ENCODE results near the gene TAS2R60.
"Not testable (repeated sequence)": the region's sequence is repeated elsewhere in the genome, so short reads cannot be mapped to it uniquely, and the experiment has no call there.

TAS2R60 gene

GRCh38 chr7:143479055-143479766 is 36.0 kb downstream of the TAS2R60 start:
- no peak for DNase-seq
- Histone ChIP-seq H3K27ac (no peak overlapping the region), H3K36me3 (replicated peaks) (no peaks in the 10 kb centered on the region), H3K27me3 (replicated peaks) (no peaks in the 10 kb centered on the region), H3K4me3 (ENCODE audit: low read depth, low read length) (no peak overlapping the region)
- in situ Hi-C loops (cut with HindIII; ENCODE audit: low pct_ligation_motif_present, low sequenced_read_pairs): no loop called here
- TF ChIP-seq, protein P1, sequence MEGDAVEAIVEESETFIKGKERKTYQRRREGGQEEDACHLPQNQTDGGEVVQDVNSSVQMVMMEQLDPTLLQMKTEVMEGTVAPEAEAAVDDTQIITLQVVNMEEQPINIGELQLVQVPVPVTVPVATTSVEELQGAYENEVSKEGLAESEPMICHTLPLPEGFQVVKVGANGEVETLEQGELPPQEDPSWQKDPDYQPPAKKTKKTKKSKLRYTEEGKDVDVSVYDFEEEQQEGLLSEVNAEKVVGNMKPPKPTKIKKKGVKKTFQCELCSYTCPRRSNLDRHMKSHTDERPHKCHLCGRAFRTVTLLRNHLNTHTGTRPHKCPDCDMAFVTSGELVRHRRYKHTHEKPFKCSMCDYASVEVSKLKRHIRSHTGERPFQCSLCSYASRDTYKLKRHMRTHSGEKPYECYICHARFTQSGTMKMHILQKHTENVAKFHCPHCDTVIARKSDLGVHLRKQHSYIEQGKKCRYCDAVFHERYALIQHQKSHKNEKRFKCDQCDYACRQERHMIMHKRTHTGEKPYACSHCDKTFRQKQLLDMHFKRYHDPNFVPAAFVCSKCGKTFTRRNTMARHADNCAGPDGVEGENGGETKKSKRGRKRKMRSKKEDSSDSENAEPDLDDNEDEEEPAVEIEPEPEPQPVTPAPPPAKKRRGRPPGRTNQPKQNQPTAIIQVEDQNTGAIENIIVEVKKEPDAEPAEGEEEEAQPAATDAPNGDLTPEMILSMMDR (IDR thresholded peaks at IDR 0.05; ENCODE audit: low read depth, low read length, missing control alignments): no peak

GRCh38 chr7:143480501-143480900 is 37.2 kb downstream of the TAS2R60 start:
- TF ChIP-seq, protein P1 (IDR thresholded peaks at IDR 0.05; ENCODE audit: low read depth, low read length, missing control alignments): no peak
- Histone ChIP-seq H3K27me3 (replicated peaks) (no peaks in the 10 kb centered on the region), H3K4me3 (ENCODE audit: low read depth, low read length) (no peak overlapping the region), H3K27ac (no peak overlapping the region), H3K36me3 (replicated peaks) (no peaks in the 10 kb centered on the region)
- in situ Hi-C loops (cut with HindIII; ENCODE audit: low pct_ligation_motif_present, low sequenced_read_pairs): no loop called here
- no peak for DNase-seq

- TF ChIP-seq, protein P1 (IDR thresholded peaks at IDR 0.05; ENCODE audit: low read depth, low read length, missing control alignments): no peak
- in situ Hi-C loops (cut with HindIII; ENCODE audit: low pct_ligation_motif_present, low sequenced_read_pairs): no loop called here
- Histone ChIP-seq H3K27me3 (replicated peaks) (no peaks in the 10 kb centered on the region), H3K4me3 (ENCODE audit: low read depth, low read length) (no peak overlapping the region), H3K36me3 (replicated peaks) (no peaks in the 10 kb centered on the region), H3K27ac (no peak overlapping the region)
- DNase-seq: no peak
Measured at GRCh38 chr7:143484119-143484518, 40.9 kb downstream of the TAS2R60 start.

- peak overlapping the region; percentile 18 for H3K27ac ChIP-seq
- no peak for DNase-seq
- H3K4me3 ChIP-seq (ENCODE audit: low read depth, low read length): no peak overlapping the region
- no peaks in the 10 kb centered on the region for H3K36me3 ChIP-seq (replicated peaks)
- TF ChIP-seq, protein P1 (IDR thresholded peaks at IDR 0.05; ENCODE audit: low read depth, low read length, missing control alignments): no peak
- H3K27me3 ChIP-seq (replicated peaks): no peaks in the 10 kb centered on the region
- in situ Hi-C loops (cut with HindIII; ENCODE audit: low pct_ligation_motif_present, low sequenced_read_pairs): no loop called here
Measured at GRCh38 chr7:143485094-143485493, 41.8 kb downstream of the TAS2R60 start.

GRCh38 chr7:143485500-143485899 is 42.2 kb downstream of the TAS2R60 start:
- peak overlapping the region; percentile 45 for H3K27ac ChIP-seq
- no peaks in the 10 kb centered on the region for H3K36me3 ChIP-seq (replicated peaks)
- TF ChIP-seq, protein P1 (IDR thresholded peaks at IDR 0.05; ENCODE audit: low read depth, low read length, missing control alignments): no peak
- no peak overlapping the region for H3K4me3 ChIP-seq (ENCODE audit: low read depth, low read length)
- in situ Hi-C loops (cut with HindIII; ENCODE audit: low pct_ligation_motif_present, low sequenced_read_pairs): no loop called here
- H3K27me3 ChIP-seq (replicated peaks): no peaks in the 10 kb centered on the region
- DNase-seq: peak; percentile 69

DNA sequence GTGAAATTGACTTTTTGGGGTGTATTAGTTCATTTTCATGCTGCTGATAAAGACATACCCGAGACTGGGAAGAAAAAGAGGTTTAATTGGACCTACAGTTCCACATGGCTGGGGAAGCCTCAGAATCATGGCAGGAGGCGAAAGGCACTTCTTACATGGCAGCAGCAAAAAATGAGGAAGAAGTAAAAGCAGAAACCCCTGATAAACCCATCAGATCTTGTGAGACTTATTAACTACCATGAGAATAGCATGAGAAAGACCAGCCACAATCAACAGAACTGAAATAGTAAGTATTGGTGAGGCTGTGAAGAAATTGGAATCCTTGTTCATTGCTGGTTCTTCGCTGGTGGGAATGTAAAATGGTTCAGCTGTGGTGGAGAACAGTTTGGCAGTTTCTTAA is 43.0 kb downstream of the TAS2R60 start:
- H3K4me3 ChIP-seq (ENCODE audit: low read depth, low read length); DNase-seq; H3K27me3 ChIP-seq (replicated peaks); H3K36me3 ChIP-seq (replicated peaks); H3K27ac ChIP-seq; in situ Hi-C loops (cut with HindIII; ENCODE audit: low pct_ligation_motif_present, low sequenced_read_pairs): not testable (repeated sequence)

Measured in brain microvascular endothelial cell (primary cell).